ENCODE results near the gene SYNGR1. TPM values are rescaled to one million over a fixed set of nuclear protein-coding genes. Genes with fewer than 3 reads are reported as not detected.

SYNGR1 gene
- total RNA-seq, 2 donors from 2014 or later = 29.4 to 29.5 TPM

- no peak for DNase-seq (ENCODE audit: low spot score)
These were observed 65.7 kb downstream of the SYNGR1 start for GRCh38 chr22:39415506-39415905.

GRCh38 chr22:39416319-39416718, 66.5 kb downstream of the SYNGR1 start:
- H3K4me1 ChIP-seq = peaks cover 0 to 26% of the 10 kb centered on the region in 2 donors
- no peak overlapping the region for H3K4me3 ChIP-seq
- no peaks in the 10 kb centered on the region for H3K9me3 ChIP-seq
- no peak for DNase-seq (ENCODE audit: low spot score)
- no peak for TF ChIP-seq CTCF (IDR thresholded peaks at IDR 0.05)
- H3K36me3 ChIP-seq = peaks cover 57% of the 10 kb centered on the region
- peak overlapping the region in 1 of 2 donors; percentile 54 for H3K27ac ChIP-seq
- H3K27me3 ChIP-seq = no peaks in the 10 kb centered on the region

More at GRCh38 chr22:39415506-39415905, 65.7 kb downstream of the SYNGR1 start:
- Histone ChIP-seq H3K9me3 (no peaks in the 10 kb centered on the region), H3K27ac (peak overlapping the region; percentile 37 to 54), H3K27me3 (no peaks in the 10 kb centered on the region), H3K36me3 (peaks cover 50% of the 10 kb centered on the region), H3K4me1 (peaks cover 0 to 26% of the 10 kb centered on the region in 2 donors), H3K4me3 (no peak overlapping the region)
- no peak for TF ChIP-seq CTCF (IDR thresholded peaks at IDR 0.05)

- Histone ChIP-seq H3K4me1 (peaks cover 0 to 26% of the 10 kb centered on the region in 2 donors), H3K4me3 (no peak overlapping the region), H3K36me3 (peaks cover 67% of the 10 kb centered on the region), H3K9me3 (no peaks in the 10 kb centered on the region), H3K27me3 (no peaks in the 10 kb centered on the region), H3K27ac (no peak overlapping the region)
- DNase-seq (ENCODE audit: low spot score) = no peak
- no peak for TF ChIP-seq CTCF (IDR thresholded peaks at IDR 0.05)
These were observed 67.8 kb downstream of the SYNGR1 start for GRCh38 chr22:39417641-39418040.

GRCh38 chr22:39418696-39419095, 68.9 kb downstream of the SYNGR1 start:
- Histone ChIP-seq H3K4me3 (no peak overlapping the region), H3K4me1 (peaks cover 0 to 26% of the 10 kb centered on the region in 2 donors), H3K27me3 (no peaks in the 10 kb centered on the region), H3K9me3 (no peaks in the 10 kb centered on the region), H3K27ac (no peak overlapping the region), H3K36me3 (peaks cover 67% of the 10 kb centered on the region)
- DNase-seq (ENCODE audit: low spot score) = no peak
- no peak for TF ChIP-seq CTCF (IDR thresholded peaks at IDR 0.05)

GRCh38 chr22:39419096-39419495, 69.3 kb downstream of the SYNGR1 start:
- H3K4me1 ChIP-seq = peaks cover 0 to 26% of the 10 kb centered on the region in 2 donors
- H3K9me3 ChIP-seq = no peaks in the 10 kb centered on the region
- no peak overlapping the region for H3K27ac ChIP-seq
- DNase-seq (ENCODE audit: low spot score) = no peak
- H3K36me3 ChIP-seq = peaks cover 70% of the 10 kb centered on the region
- H3K4me3 ChIP-seq = no peak overlapping the region
- H3K27me3 ChIP-seq = no peaks in the 10 kb centered on the region
- TF ChIP-seq CTCF (IDR thresholded peaks at IDR 0.05) = no peak

GRCh38 chr22:39419911-39420310, 70.1 kb downstream of the SYNGR1 start:
- no peak for DNase-seq (ENCODE audit: low spot score)
- Histone ChIP-seq H3K27ac (no peak overlapping the region), H3K9me3 (no peaks in the 10 kb centered on the region), H3K27me3 (no peaks in the 10 kb centered on the region), H3K4me3 (no peak overlapping the region), H3K36me3 (peaks cover 79% of the 10 kb centered on the region), H3K4me1 (peaks cover 0 to 18% of the 10 kb centered on the region in 2 donors)
- no peak for TF ChIP-seq CTCF (IDR thresholded peaks at IDR 0.05)

All from right atrium auricular region (tissue), 2 donors.